Measurements from ENCODE around the gene RAD51.

DNA sequence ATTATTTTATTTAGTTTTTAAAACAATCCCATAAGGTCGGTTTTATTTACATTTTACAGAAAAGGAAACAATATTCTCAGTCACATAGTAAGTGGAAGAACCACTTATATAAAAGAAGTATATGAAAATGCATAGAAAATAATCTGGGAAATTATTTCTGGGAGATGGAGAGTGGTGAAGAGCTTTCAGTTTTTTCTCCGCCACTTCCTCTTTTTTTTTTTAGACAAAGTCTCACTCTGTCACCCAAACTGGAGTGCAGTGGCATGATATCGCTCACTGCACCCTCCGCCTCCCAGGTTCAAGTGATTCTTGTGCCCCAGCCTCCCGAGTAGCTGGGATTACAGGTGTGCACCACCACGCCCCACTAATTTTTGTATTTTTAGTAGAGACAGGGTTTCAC, 21.2 kb downstream of the RAD51 start:
- TF ChIP-seq, protein P1, sequence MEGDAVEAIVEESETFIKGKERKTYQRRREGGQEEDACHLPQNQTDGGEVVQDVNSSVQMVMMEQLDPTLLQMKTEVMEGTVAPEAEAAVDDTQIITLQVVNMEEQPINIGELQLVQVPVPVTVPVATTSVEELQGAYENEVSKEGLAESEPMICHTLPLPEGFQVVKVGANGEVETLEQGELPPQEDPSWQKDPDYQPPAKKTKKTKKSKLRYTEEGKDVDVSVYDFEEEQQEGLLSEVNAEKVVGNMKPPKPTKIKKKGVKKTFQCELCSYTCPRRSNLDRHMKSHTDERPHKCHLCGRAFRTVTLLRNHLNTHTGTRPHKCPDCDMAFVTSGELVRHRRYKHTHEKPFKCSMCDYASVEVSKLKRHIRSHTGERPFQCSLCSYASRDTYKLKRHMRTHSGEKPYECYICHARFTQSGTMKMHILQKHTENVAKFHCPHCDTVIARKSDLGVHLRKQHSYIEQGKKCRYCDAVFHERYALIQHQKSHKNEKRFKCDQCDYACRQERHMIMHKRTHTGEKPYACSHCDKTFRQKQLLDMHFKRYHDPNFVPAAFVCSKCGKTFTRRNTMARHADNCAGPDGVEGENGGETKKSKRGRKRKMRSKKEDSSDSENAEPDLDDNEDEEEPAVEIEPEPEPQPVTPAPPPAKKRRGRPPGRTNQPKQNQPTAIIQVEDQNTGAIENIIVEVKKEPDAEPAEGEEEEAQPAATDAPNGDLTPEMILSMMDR (IDR thresholded peaks at IDR 0.05), result no peak
- TF ChIP-seq POLR2A (IDR thresholded peaks at IDR 0.05), result no peak
- no peak for TF ChIP-seq EP300 (IDR thresholded peaks at IDR 0.05)

All from ovary (tissue), 3 donors.